OCI-LY7 (cell line): ENCODE results near the gene TWF1. TPM values are rescaled to one million over a fixed set of nuclear protein-coding genes. Genes with fewer than 3 reads are reported as not detected.

Experiments used
- BruUV-seq: library from RNA; stranded (reverse); fragments of 400-500 nt; replicated peaks from 2 replicates; lab custom pipeline; 2021; lab: Mats Ljungman, UMichigan
- CTCF ChIA-PET: fragments of 300-600 bp; sonication (Branson Sonifier 250); formaldehyde crosslinking; loops from one replicate; lab custom pipeline; 2022; ENCODE audit warnings: antibody characterized with exemption; ENCODE audit not compliant: unreplicated experiment; lab: Charles Lee
- POLR2A ChIA-PET: fragments of 300-600 bp; sonication (Branson Sonifier 250); formaldehyde crosslinking; loops from one replicate; lab custom pipeline; 2022; ENCODE audit warnings: antibody characterized with exemption; lab: Charles Lee
- DNase-seq: peaks from one replicate; pipeline ENCODE4 v3.0.0-alpha.2; 2015; ENCODE audit warnings: low spot score
- H2AFZ ChIP-seq: fragments of 200-600 bp; sonication (generic), shearing (Covaris generic); 2 replicates; pipeline ENCODE4 v1.6.1; 2014; ENCODE audit warnings: mild to moderate bottlenecking, antibody characterized with exemption, low read length, moderate library complexity
- H3K27ac ChIP-seq: fragments of 200-600 bp; sonication (generic); 2 replicates; pipeline ENCODE4 v1.5.1; 2014; ENCODE audit warnings: mixed run types, low read depth, mild to moderate bottlenecking, moderate library complexity, low read length, inconsistent platforms; ENCODE audit not compliant: poor library complexity, severe bottlenecking
- H3K36me3 ChIP-seq: fragments of 200-600 bp; sonication (generic); 2 replicates; pipeline ENCODE4 v1.6.1; 2014; ENCODE audit warnings: mild to moderate bottlenecking, antibody characterized with exemption, low read length, moderate library complexity, mixed read lengths; ENCODE audit not compliant: insufficient read depth
- H3K4me1 ChIP-seq: fragments of 200-600 bp; sonication (generic); 2 replicates; pipeline ENCODE4 v1.5.1; 2014; ENCODE audit warnings: mild to moderate bottlenecking, low read length; ENCODE audit not compliant: insufficient read depth, poor library complexity, severe bottlenecking
- H3K4me2 ChIP-seq: fragments of 200-600 bp; sonication (generic); 2 replicates; pipeline ENCODE4 v1.6.1; 2014; ENCODE audit warnings: mild to moderate bottlenecking, low read length
- H3K4me3 ChIP-seq: fragments of 200-600 bp; sonication (generic); 2 replicates; pipeline ENCODE4 v1.5.1; 2014; ENCODE audit warnings: mild to moderate bottlenecking, low read depth, low read length; ENCODE audit not compliant: poor library complexity, severe bottlenecking
- H3K79me2 ChIP-seq: fragments of 200-600 bp; sonication (generic); 2 replicates; pipeline ENCODE4 v1.6.1; 2016; ENCODE audit warnings: low read depth, mild to moderate bottlenecking, low read length, moderate library complexity, mixed read lengths; ENCODE audit not compliant: insufficient read depth
- H3K9me2 ChIP-seq: fragments of 200-600 bp; sonication (generic); 2 replicates; pipeline ENCODE4 v1.6.1; 2016; ENCODE audit warnings: mild to moderate bottlenecking, low read length, mixed read lengths; ENCODE audit not compliant: insufficient read depth
- H3K9me3 ChIP-seq: fragments of 200-600 bp; sonication (generic); 2 replicates; pipeline ENCODE4 v1.6.1; 2014; ENCODE audit warnings: mild to moderate bottlenecking, mixed run types, low read length, mixed read lengths
- H4K20me1 ChIP-seq: fragments of 200-600 bp; sonication (generic); 2 replicates; pipeline ENCODE4 v1.6.1; 2014; ENCODE audit warnings: mild to moderate bottlenecking, antibody characterized with exemption, low read length, moderate library complexity, mixed read lengths; ENCODE audit not compliant: insufficient read depth
- CTCF ChIP-seq: fragments of 200-600 bp; sonication (generic); conservative IDR thresholded peaks from 2 replicates; pipeline ENCODE4 v1.5.1; 2014; ENCODE audit warnings: mild to moderate bottlenecking, antibody characterized with exemption, low read length, moderate library complexity, mixed read lengths
- EZH2phosphoT487 ChIP-seq: fragments of 200-600 bp; sonication (generic); IDR thresholded peaks from 2 replicates; pipeline ENCODE4 v1.6.1; 2018; ENCODE audit warnings: low read depth, borderline replicate concordance, mild to moderate bottlenecking, mixed run types, antibody characterized with exemption, low read length, moderate library complexity, mixed read lengths
- intact Hi-C: fragments of 100-400 bp; cut with micrococcal nuclease; formaldehyde crosslinking; loops from one replicate; pipeline ENCODE4 v1.10.0; 2022; ENCODE audit not compliant: unreplicated experiment
- total RNA-seq, 2 experiments: library from RNA; depleted of rRNA in 1 of 2; stranded (reverse); fragments of >200 nt in 1 of 2; shearing (Covaris generic) in 1 of 2; gene quantifications; 2 replicates each; pipeline ENCODE4 v1.2.3, GENCODE V29; 2014 to 2022

Gene TWF1
- total RNA-seq, 2 experiments from 2014 or later, result 26.1 to 29.4 TPM

DNA sequence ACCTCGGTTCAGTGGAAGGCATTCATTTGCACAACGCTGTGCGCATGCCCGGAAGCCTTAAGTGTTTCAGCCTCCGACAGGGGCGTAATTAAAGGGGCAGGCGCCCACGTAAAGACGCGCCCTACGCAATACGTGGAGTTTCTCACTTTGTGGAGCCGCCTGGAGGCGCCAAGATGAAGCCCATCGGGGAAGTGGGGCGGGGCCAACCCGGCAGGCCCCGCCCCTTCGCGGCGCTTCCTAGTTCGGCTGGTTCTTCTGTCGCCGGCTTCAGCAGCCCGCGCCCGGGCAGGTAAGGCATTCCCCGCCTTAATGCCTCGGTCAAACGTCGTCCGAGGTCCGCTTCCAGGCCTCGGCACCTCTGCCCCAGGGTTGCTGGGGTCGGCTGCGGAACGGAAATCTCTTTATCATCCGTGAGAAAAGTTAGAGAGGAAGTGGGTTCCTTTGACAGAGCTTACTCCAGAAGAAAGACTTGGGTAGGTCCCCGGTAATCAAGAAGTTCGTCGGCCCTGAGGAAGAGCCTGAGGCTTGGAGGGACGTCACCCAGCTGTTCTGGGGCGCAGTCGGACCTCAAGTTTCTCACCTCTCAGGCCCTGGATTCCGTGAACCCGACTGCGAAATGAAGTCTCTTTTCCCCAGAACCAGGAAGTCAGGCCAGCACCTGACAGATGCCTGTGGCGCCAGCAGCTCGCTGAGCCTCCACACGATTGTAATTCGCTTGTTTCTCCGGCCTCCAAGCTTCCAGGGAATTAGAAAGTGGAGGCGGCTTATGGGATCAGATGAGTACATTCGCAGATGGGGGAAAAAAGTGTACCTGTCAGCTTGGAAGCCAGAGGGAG lies 47.2 kb downstream of the TWF1 start, which contains the start of the genes IRAK4 and PUS7L:
Gene IRAK4, plus strand, starts transcription at position 224 of the 836 bp plus-strand sequence. CDS start 9,161 bp downstream, outside the sequence.
Gene PUS7L, minus strand, starts transcription at position 63 of the 836 bp plus-strand sequence. CDS start 3,545 bp downstream, outside the sequence.
- Histone ChIP-seq H3K36me3 (peaks cover 22% of the 10 kb centered on the region), H3K79me2 (peaks cover 70% of the 10 kb centered on the region), H3K27ac (peak within 1 kb of the TSS; percentile 88), H3K4me2 (peak within 1 kb of the TSS; percentile 99), H3K4me1 (peaks cover 40% of the 10 kb centered on the region), H3K9me2 (no peaks in the 10 kb centered on the region), H4K20me1 (peaks cover 10% of the 10 kb centered on the region; the same call in 1 of the 2 replicates), H3K9me3 (0 out of 2 replicates have a peak, but pooled peaks cover 4% of the 10 kb centered on the region), H2AFZ (peak within 1 kb of the TSS; percentile 75), H3K4me3 (peak within 1 kb of the TSS; percentile 76)
- intact Hi-C loops, result loop anchor here (1.0 to 2.0 kb wide), 3 partner anchors 46 to 123 kb away; partner anchors contain the start of gene TMEM117
- ChIA-PET CTCF (no interaction called here), POLR2A (interaction anchor here (0.7 to 4.1 kb wide), 13 partner anchors 9 to 1456 kb away, joined by 3 to 27 read pairs (median 3); partner anchors contain the start of genes TMEM117 and TWF1)
- BruUV-seq, result TSS peak; percentile 52
- DNase-seq, result peak; percentile 99
- TF ChIP-seq EZH2phosphoT487 (no peak), CTCF (peak; percentile 43)

GRCh38 chr12:43758247-43758727 lies 47.8 kb downstream of the TWF1 start:
- Histone ChIP-seq H3K9me3 (peaks cover under 1% of the 10 kb centered on the region; the same call in 1 of the 2 replicates), H3K9me2 (no peaks in the 10 kb centered on the region), H3K4me3 (peak overlapping the region; percentile 76), H3K36me3 (peaks cover 24% of the 10 kb centered on the region), H3K4me2 (peak overlapping the region; percentile 98), H4K20me1 (peaks cover 10% of the 10 kb centered on the region; the same call in 1 of the 2 replicates), H3K27ac (peak overlapping the region; percentile 88), H2AFZ (peak overlapping the region; percentile 67; the same call in 1 of the 2 replicates), H3K79me2 (peaks cover 75% of the 10 kb centered on the region), H3K4me1 (peaks cover 45% of the 10 kb centered on the region)
- POLR2A ChIA-PET, result interaction anchor here (0.7 to 4.1 kb wide), 7 partner anchors 8 to 1383 kb away, joined by 3 to 27 read pairs (median 3); partner anchors contain the start of genes TMEM117 and TWF1
- CTCF ChIA-PET, result no interaction called here
- DNase-seq, result no peak
- intact Hi-C loops, result loop anchor here (2.0 kb wide), 2 partner anchors 47 to 79 kb away; partner anchors contain the start of gene TMEM117
- TF ChIP-seq CTCF, result no peak
- TF ChIP-seq EZH2phosphoT487, result no peak
- TSS peak; percentile 68 for BruUV-seq
